ENCODE measurements around the gene SMC1B.

DNA sequence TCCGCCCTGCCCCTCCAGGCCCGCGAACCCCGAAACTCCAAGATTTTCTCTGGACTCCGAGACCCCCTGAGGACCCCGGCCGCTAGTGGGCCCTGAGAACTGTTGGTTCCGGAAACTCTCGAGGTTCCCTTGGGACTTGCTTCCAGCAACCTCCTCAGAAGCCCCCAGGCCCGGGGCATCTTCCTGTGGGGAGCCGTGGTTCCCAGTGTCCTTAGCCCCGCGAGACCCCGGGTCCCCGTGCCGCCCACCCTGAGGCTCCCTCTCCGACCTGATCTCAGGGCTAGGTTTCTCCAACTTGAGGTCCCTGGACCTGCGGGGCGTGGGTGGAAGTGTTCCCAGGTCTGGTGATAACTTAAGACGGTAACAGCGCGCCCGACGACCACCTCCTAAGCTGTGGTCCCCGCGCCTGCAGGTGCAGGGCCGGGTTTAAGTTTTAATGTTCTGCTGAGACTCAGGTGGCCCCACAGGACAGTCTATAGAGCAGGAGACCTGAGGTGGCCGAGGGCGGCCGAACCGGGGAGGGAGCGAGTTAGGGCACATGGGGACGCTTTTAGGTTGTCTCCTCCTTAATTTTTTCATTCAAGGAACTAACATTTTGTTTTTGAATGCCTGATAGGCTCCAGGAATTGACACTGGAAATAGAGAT is 102.9 kb downstream of the SMC1B start:
- TF ChIP-seq, protein P1, sequence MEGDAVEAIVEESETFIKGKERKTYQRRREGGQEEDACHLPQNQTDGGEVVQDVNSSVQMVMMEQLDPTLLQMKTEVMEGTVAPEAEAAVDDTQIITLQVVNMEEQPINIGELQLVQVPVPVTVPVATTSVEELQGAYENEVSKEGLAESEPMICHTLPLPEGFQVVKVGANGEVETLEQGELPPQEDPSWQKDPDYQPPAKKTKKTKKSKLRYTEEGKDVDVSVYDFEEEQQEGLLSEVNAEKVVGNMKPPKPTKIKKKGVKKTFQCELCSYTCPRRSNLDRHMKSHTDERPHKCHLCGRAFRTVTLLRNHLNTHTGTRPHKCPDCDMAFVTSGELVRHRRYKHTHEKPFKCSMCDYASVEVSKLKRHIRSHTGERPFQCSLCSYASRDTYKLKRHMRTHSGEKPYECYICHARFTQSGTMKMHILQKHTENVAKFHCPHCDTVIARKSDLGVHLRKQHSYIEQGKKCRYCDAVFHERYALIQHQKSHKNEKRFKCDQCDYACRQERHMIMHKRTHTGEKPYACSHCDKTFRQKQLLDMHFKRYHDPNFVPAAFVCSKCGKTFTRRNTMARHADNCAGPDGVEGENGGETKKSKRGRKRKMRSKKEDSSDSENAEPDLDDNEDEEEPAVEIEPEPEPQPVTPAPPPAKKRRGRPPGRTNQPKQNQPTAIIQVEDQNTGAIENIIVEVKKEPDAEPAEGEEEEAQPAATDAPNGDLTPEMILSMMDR (IDR thresholded peaks at IDR 0.05): no peak
- no peak for TF ChIP-seq ZFX (IDR thresholded peaks at IDR 0.05; ENCODE audit: borderline replicate concordance)

All from 22Rv1 (cell line).